Natural killer cell (primary cell): ENCODE results near the gene PRCD. TPM values are rescaled to one million over a fixed set of nuclear protein-coding genes. Genes with fewer than 3 reads are reported as not detected.
A peak's percentile ranks its signal among the peaks of the same experiment; 100 is the strongest.

Experiments
- ATAC-seq, 3 donors: fragments of 150-1000 bp in 2 of 3; fragments of 200-7000 bp in 1 of 3; cut with Tn5 transposase; 1 replicate in 1 of 3; 2 replicates in 2 of 3; pipeline ENCODE4 v1.10.0; 2021; ENCODE audit warnings: mild to moderate bottlenecking in 2 of 3, moderate library complexity in 2 of 3
- DNase-seq, 2 donors: peaks; one replicate each; pipeline versions ENCODE4 v3.0.0 to v3.0.0-alpha.2; 2013 to 2021; ENCODE audit warnings: mixed read lengths in 1 of 2
- H3K27ac ChIP-seq: one replicate; pipeline ENCODE4 v1.5.1; 2013; ENCODE audit warnings: mild to moderate bottlenecking, low read length
- H3K27me3 ChIP-seq: one replicate; pipeline ENCODE4 v1.6.1; 2013; ENCODE audit warnings: low read length; ENCODE audit not compliant: control insufficient read depth, insufficient read depth
- H3K36me3 ChIP-seq: one replicate; pipeline ENCODE4 v1.6.1; 2013; ENCODE audit warnings: low read length; ENCODE audit not compliant: control insufficient read depth, insufficient read depth
- H3K4me1 ChIP-seq: one replicate; pipeline ENCODE4 v1.6.1; 2013; ENCODE audit warnings: low read length; ENCODE audit not compliant: control insufficient read depth, insufficient read depth
- H3K4me3 ChIP-seq: one replicate; pipeline ENCODE4 v1.5.1; 2013; ENCODE audit warnings: low read length
- H3K9me3 ChIP-seq: one replicate; pipeline ENCODE4 v1.6.1; 2013; ENCODE audit warnings: low read length; ENCODE audit not compliant: control insufficient read depth, insufficient read depth
- H3K27ac Mint-ChIP-seq, 2 donors: one replicate each; pipeline ENCODE4 v1.8.0; 2022; ENCODE audit warnings: mild to moderate bottlenecking in 2 of 2, mixed read lengths in 2 of 2, moderate library complexity in 1 of 2
- H3K27me3 Mint-ChIP-seq, 2 donors: one replicate each; pipeline ENCODE4 v1.8.0; 2022; ENCODE audit warnings: low read depth in 2 of 2, mixed read lengths in 2 of 2
- H3K36me3 Mint-ChIP-seq: one replicate; pipeline ENCODE4 v1.8.0; 2022; ENCODE audit warnings: mixed read lengths
- H3K4me1 Mint-ChIP-seq, 2 donors: one replicate each; pipeline ENCODE4 v1.8.0; 2022; ENCODE audit warnings: mixed read lengths in 2 of 2
- H3K4me3 Mint-ChIP-seq: one replicate; pipeline ENCODE4 v1.8.0; 2022; ENCODE audit warnings: mild to moderate bottlenecking, moderate library complexity, mixed read lengths
- H3K9me3 Mint-ChIP-seq, 2 donors: one replicate each; pipeline ENCODE4 v1.8.0; 2022; ENCODE audit warnings: mixed read lengths in 2 of 2
- CTCF ChIP-seq: fragments of 200-600 bp; IDR thresholded peaks from one replicate; pipeline ENCODE4 v1.8.0; 2022; ENCODE audit warnings: antibody characterized with exemption
- WGBS: methylation state at CpG from one replicate; pipeline ENCODE4 v1.1.7; 2013; ENCODE audit warnings: missing lambda C conversion rate; ENCODE audit not compliant: insufficient coverage; 5-methylcytosine and 5-hydroxymethylcytosine counted together
- intact Hi-C: fragments of 100-400 bp; cut with micrococcal nuclease; formaldehyde crosslinking; loops from one replicate; pipeline ENCODE4 v1.14.2; 2022
- total RNA-seq, 4 donors: library from RNA; stranded (reverse); fragments of 120-200 nt in 1 of 4; gene quantifications; one replicate each; pipeline versions ENCODE4 v1.2.3 to v1.2.4, GENCODE V29; 2013 to 2022

The PRCD gene
- total RNA-seq, 3 donors from 2014 or later (not counting 1 experiment from before 2014, with no cell fraction given) = 0.77 to 1.1 (median 0.82) TPM

DNA sequence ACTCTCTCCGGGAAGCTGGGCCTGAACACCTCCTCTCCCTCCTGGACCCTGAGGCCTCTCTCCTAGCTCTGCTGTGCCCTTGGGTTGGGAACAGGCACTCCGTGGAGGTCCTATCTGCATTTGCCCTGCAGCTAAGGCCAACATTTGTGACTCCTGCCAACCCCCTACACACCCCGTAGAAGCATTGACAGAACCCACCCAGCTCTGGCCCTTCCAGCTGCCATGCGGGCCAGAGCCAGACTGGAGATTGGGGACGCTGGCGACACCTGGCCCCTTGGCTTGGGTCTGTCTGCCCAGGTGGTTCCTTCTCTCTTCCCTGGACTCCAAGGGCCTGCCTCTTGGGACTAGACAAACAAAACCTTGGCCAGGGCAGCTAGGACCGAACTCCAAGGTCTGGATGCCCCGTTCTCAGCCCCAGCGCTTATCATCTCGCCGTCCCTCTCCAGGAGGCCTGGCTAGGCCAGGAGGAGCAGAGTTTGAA, 38.0 kb upstream of the PRCD start:
- Histone ChIP-seq H3K4me1 (peaks cover 61% of the 10 kb centered on the region), H3K27me3 (no peaks in the 10 kb centered on the region), H3K36me3 (peaks cover 3% of the 10 kb centered on the region), H3K27ac (peak overlapping the region; percentile 78), H3K4me3 (peak overlapping the region; percentile 7), H3K9me3 (no peaks in the 10 kb centered on the region)
- intact Hi-C loops = loop anchor here (1.0 kb wide), 2 partner anchors 9 to 36 kb away; no protein-coding TSS in a partner anchor
- no peak for ATAC-seq
- TF ChIP-seq CTCF = no peak
- Mint-ChIP-seq H3K9me3 (no peaks in the 10 kb centered on the region), H3K27me3 (no peaks in the 10 kb centered on the region), H3K4me1 (peaks cover 44 to 58% of the 10 kb centered on the region in 2 donors), H3K36me3 (no peaks in the 10 kb centered on the region), H3K4me3 (peak overlapping the region; percentile 97), H3K27ac (peak overlapping the region; percentile 96 to 97)
- 86% methylated on average over 11 of the region's 11 CpGs for WGBS
- no peak for DNase-seq

DNA sequence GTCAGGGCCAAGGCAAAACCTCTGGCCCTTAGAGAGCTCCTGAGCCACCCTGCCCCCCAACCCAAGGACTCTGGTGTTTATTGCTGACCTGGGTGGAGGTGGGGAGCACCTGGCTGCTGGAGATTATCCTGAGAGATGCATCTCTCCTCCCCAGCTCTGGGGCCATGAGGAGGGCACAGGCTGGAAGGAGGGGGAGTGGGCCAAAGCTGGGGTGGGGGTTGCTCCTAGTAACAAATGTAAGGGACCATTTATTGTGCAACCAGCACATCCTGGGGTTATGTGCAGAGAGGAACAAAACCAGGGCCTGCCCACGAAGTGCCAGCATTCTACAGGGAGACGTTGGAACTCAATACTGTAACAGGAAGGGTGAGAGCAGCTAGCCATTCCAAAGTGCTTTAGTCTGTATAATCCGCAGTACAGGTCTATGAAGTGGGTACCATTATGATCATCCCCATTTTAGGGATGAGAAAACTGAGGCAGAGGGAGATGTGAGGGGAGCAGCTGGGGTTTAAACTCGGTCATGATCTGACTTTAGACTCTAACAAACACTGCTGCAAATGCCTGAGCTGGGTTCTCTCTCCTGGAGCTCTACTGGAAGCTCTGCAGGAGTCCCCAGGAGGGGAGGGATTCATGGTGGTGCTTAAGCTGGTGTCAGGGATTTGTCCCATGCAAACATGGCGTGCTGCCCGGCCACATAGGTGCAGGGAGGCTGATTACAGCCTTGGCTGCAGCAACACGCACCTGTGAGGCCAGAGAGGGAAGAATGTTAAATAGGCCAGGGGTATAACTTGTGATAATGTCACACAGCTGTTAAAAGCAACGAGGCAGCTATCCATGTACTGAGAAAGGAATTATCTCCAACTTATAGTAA, 37.3 kb upstream of the PRCD start:
- Histone ChIP-seq H3K36me3 (peaks cover 3% of the 10 kb centered on the region), H3K9me3 (no peaks in the 10 kb centered on the region), H3K4me1 (peaks cover 58% of the 10 kb centered on the region), H3K4me3 (no peak overlapping the region), H3K27ac (peak overlapping the region; percentile 78), H3K27me3 (no peaks in the 10 kb centered on the region)
- ATAC-seq (no peak), DNase-seq (no peak)
- Mint-ChIP-seq H3K9me3 (no peaks in the 10 kb centered on the region), H3K4me1 (peaks cover 38 to 54% of the 10 kb centered on the region in 2 donors), H3K27ac (peak overlapping the region; percentile 96 to 97), H3K27me3 (no peaks in the 10 kb centered on the region), H3K4me3 (peak overlapping the region; percentile 25), H3K36me3 (no peaks in the 10 kb centered on the region)
- WGBS = 87% methylated on average over 7 of the region's 8 CpGs
- no peak for TF ChIP-seq CTCF
- intact Hi-C loops = no loop called here

- Histone ChIP-seq H3K27me3 (no peaks in the 10 kb centered on the region), H3K4me3 (no peak overlapping the region), H3K9me3 (no peaks in the 10 kb centered on the region), H3K27ac (no peak overlapping the region), H3K36me3 (no peaks in the 10 kb centered on the region), H3K4me1 (peaks cover 43% of the 10 kb centered on the region)
- intact Hi-C loops = no loop called here
- WGBS = 75% methylated on average over 6 of the region's 7 CpGs
- TF ChIP-seq CTCF = no peak
- Mint-ChIP-seq H3K4me3 (peak overlapping the region; percentile 47), H3K9me3 (no peaks in the 10 kb centered on the region), H3K4me1 (peaks cover 22 to 39% of the 10 kb centered on the region in 2 donors), H3K27ac (no peak overlapping the region), H3K36me3 (no peaks in the 10 kb centered on the region), H3K27me3 (no peaks in the 10 kb centered on the region)
- DNase-seq (no peak), ATAC-seq (no peak)
Observed at GRCh38 chr17:76504117-76504516, 35.7 kb upstream of the PRCD start.
